Activated T-helper 9 cell treated with anti-CD3 and anti-CD28 coated beads, Interleukin-2, amount 50 U/mL, for 16 hours (primary cell): ENCODE data around the gene CDC45.

Source experiments
- DNase-seq: peaks from one replicate; pipeline ENCODE4 v3.0.0-alpha.2; 2020; ENCODE audit warnings: low read depth

Gene CDC45

GRCh38 chr22:19516378-19517170 is 36.9 kb downstream of the CDC45 start:
- DNase-seq = no peak

- DNase-seq = no peak
Measured at GRCh38 chr22:19517171-19517500, 37.4 kb downstream of the CDC45 start.

- DNase-seq = no peak
Measured at GRCh38 chr22:19517919-19518611, 38.3 kb downstream of the CDC45 start.

GRCh38 chr22:19518635-19519034 is 38.9 kb downstream of the CDC45 start:
- no peak for DNase-seq

GRCh38 chr22:19519041-19519926 is 39.6 kb downstream of the CDC45 start:
- no peak for DNase-seq

- no peak for DNase-seq
Measured at GRCh38 chr22:19520007-19520406, 40.3 kb downstream of the CDC45 start.

- no peak for DNase-seq
Measured at GRCh38 chr22:19520566-19521305, 41.0 kb downstream of the CDC45 start.

- no peak for DNase-seq
Measured at GRCh38 chr22:19522190-19522880, 42.6 kb downstream of the CDC45 start.

- DNase-seq = no peak
Measured at GRCh38 chr22:19522881-19523239, 43.1 kb downstream of the CDC45 start.

GRCh38 chr22:19523240-19524169 is 43.8 kb downstream of the CDC45 start:
- DNase-seq = no peak

GRCh38 chr22:19524170-19525115 is 44.7 kb downstream of the CDC45 start, which contains the start of gene CLDN5:
Gene CLDN5 (minus strand): TSS chr22:19524410. CDS start chr22:19524255, 155 bp downstream.
- DNase-seq = no peak

- DNase-seq = no peak
Measured at GRCh38 chr22:19525116-19525660, 45.5 kb downstream of the CDC45 start.

GRCh38 chr22:19525666-19526065 is 45.9 kb downstream of the CDC45 start:
- no peak for DNase-seq

GRCh38 chr22:19526076-19526701 is 46.5 kb downstream of the CDC45 start:
- no peak for DNase-seq

GRCh38 chr22:19526702-19527111 is 47.0 kb downstream of the CDC45 start:
- DNase-seq = no peak

- DNase-seq = no peak
Measured at GRCh38 chr22:19527321-19527721, 47.6 kb downstream of the CDC45 start.

- no peak for DNase-seq
Measured at GRCh38 chr22:19527861-19528417, 48.2 kb downstream of the CDC45 start.

- no peak for DNase-seq
Measured at GRCh38 chr22:19529811-19530210, 50.1 kb downstream of the CDC45 start.
